Islet precursor cell (in vitro differentiated cells): Measurements from ENCODE around the gene YEATS2.
"Not testable (repeated sequence)": the region's sequence is repeated elsewhere in the genome, so short reads cannot be mapped to it uniquely, and the experiment has no call there.

Source experiments
- DNase-seq: peaks from one replicate; pipeline ENCODE4 v3.0.0-alpha.2; 2018

The YEATS2 gene

DNA sequence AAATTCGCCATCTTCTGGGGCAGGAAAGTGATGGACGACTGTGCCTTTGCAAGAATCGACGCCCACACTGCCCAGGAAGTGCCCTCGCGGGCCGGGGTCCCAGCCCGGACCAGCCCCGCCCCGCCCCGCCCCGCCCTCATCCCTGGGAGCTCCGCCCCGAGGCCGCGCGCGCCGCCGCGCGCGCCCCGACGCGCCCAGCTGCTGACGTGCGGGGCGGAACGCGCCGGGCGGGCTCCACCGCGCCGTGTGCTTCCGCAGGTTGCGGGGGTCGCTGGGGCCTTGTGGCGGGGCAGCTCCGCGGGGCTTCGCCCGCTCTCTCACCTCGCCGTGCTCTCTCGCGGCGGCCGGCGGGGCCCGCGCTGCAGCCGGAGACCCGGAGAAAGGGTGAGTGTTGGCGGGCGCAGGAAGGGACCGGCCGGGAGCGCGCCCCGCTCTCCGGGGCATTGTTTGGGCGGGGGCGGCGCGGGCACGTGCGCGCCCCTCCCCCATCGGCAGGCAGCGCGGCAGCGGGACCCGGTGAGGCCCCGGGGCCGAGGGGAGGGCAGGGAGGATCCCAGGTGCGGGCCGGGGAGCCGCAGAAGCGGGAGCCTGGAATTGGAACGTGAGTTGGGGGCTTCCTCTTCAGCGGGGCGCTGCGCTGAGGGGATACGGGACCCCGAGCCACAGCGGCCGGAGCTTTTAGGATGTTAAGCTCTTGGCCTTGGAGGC is at the start of gene YEATS2:
Gene YEATS2, plus strand, starts transcription at position 188 of the 708 bp plus-strand sequence. CDS start 17,366 bp downstream, outside the sequence.
- DNase-seq: peak; percentile 83

DNA sequence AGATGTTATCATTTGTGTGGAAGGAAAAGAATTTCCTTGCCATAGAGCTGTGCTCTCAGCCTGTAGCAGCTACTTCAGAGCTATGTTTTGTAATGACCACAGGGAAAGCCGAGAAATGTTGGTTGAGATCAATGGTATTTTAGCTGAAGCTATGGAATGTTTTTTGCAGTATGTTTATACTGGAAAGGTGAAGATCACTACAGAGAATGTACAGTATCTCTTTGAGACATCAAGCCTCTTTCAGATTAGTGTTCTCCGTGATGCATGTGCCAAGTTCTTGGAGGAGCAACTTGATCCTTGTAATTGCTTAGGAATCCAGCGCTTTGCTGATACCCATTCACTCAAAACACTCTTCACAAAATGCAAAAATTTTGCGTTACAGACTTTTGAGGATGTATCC is 47.0 kb upstream of the YEATS2 start:
- no peak for DNase-seq

DNA sequence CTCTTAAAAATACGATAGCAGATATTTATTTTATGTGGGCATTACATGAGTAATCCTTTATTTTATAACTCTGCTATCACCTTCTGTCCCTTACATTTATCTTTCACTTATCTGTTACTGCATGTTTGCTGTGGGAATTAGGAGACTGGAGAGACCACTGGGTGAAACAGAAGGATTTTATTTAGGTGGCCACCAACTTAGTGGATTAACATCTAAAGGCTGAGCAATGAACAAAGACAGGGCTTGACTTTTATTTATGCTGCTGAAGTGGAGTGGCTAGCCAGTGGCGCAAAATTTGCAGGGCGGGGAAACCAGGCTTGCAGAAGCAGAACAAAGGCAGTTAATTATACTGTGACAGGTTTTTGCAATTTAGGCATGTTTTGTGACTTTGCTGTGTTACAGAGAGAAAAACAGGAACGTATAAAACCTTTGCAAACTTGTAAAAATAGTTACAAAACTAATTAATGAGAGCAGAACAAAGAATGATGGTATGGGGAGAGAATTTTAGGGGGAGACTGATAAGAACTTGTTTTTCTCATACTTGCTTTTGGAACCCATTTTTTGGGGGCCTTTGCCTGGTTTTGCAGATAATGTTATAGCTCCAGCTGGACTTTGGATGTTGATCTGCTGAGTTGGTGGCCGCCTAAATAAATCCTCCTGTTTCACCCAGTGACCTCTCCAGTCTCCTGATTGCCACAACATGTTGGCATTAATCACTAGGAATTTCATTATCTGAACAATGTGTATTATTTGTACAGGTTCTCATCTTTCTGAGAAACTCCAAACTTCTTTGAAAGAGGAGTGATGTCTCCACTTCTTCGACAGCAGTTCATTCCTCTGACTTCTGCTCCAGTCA is 44.2 kb upstream of the YEATS2 start:
- no peak for DNase-seq

DNA sequence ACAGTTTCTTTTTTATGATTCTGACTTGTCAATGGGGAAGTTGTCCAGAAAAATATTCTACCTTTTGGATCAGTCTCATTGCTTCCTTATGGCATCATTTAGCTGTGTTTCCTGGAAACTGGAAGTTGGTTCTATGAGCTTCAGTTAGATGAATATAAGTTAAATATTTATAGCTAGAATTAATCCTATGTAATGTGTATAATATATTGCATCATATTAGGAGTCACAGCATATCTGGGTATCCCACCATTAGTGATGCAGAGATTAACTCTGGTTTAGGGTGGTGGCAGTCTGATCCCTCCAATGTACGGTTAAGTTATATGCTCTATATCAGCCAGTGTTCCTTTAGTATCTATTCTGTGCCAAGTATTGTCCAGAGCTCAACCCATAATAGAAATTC is 42.9 kb upstream of the YEATS2 start:
- no peak for DNase-seq

DNA sequence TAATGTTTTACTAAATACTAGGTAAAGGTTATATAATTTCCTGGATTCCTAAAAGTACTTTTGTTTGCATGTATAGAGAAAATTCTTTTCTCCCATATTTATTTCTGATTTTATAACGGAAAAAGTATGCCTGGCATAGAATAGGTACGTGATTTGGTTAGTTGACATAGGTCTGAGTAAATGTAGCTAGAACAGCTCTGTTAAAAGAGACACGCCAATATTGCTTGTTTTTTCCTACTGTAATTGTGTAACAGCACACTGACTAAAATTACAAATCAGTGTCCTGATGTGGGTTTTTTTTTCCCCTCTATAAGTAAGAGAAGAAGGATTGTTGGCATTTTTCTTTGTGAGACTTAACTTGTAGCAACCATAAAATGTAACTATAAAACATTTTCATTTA is 35.5 kb upstream of the YEATS2 start:
- no peak for DNase-seq

DNA sequence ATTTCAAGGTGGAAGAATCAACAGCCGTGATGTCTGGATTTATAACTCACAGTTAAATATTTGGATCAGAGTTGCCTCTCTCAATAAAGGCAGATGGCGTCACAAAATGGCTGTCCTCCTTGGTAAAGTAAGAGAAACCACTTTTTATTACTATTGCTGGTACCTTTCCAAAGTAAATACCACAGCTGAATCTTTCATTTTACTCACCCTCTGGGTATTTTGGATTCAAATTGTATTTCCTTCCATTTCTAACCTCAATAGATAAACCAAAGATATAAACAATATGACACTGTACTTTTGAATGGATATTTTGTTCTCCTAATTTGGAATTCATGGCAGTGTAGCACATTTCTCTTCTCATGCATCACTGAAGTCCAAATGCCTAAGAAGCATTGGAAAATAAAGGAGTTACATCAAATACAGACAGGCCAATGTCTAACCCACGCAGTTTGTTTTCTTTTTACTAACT is 32.6 kb upstream of the YEATS2 start:
- no peak for DNase-seq

DNA sequence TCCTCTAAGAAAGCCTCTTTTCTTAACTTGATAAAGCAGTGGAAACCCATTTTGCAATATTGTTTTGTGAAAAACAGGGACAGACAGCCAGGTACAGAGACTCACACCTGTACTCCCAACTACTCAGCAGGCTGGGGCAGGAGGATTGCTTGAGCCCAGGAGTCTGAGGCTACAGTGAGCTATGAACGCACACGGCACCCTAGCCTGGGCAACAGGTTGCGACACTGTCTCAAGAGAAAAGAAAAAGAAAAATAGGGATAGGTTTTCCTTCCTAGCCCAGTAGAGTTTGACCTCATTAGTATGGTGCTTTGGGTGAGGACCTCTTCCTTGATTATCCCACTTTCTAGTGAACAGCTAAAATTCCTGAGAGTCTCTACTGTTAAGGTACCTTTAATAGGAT is 17.5 kb upstream of the YEATS2 start:
- no peak for DNase-seq

DNA sequence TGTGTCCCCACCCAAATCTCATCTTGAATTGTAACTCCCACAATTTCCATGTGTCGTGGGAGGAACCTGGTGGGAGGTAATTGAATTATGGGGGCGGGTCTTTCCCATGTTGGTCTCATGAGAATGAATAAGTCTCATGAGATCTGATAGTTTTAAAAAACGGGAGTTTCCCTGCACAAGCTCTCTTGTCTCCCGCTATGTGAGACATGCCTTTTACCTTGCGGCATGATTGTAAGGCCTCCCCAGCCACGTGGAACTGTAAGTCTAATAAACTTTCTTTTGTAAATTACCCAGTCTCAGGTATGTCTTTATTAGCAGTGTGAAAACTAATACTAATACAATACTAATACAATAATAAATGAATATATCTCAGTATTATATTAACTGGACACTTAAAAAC is 9.9 kb upstream of the YEATS2 start:
- DNase-seq: no peak

DNA sequence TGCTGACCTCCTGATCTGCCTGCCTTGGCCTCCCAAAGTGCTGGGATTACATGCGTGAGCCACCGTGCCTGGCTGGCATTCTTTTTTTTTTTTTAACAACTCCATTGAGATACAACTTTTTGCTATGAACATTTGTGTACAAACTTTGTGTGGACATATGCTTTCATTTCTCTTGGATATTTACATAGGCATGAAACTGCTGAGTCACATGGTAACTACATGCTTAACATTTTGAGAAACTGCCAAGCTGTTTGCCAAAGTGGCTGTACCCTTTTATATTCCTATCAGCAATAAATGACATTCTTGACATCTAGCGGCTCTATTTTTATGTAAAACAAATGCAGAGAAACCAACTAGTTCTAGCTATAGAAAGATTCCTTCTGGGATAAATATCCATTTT is 8.7 kb upstream of the YEATS2 start:
- no peak for DNase-seq

DNA sequence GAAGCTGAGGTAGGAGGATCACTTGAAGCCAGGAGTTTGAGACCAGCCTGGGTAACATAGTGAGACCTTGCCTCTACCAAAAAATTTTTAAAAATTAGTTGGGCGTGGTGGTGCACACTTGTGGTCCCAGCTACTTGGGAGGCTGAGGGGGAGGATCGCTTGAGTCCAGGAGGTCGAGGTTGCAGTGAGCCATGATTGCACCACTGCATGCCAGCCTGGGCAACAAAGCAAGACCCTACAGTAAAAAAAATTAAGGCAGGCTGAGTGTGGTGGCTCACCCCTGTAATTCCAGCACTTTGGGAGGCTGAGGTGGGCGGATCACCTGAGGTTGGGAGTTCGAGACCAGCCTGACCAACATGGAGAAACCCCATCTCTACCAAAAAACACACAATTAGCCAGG is 8.0 kb upstream of the YEATS2 start:
- not testable (repeated sequence) for DNase-seq

DNA sequence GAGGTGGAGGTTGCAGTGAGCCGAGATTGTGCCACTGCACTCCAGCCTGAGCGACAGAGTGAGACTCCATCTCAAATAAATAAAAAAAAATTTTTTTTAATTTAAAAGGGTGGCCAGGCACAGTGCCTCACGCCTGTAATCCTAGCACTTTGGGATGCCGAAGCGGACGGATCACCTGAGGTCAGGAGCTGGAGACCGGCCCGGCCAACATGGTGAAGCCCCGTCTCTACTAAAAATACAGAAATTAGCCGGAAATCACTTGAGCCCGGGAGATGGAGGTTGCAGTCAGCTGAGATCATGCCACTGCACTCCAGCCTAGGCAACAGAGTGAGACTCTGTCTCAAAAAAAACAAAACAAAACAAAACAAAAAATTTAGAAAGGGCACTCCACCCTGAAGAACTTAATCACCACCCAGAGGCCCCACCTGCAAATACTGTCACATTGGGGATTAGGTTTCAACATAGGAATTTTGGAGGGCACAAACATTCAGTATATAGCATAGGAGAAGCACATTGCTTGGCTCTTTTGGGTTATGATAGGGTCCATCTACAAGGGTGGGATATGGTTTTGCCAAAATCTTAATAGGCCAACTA is 7.1 kb upstream of the YEATS2 start:
- DNase-seq: no peak

DNA sequence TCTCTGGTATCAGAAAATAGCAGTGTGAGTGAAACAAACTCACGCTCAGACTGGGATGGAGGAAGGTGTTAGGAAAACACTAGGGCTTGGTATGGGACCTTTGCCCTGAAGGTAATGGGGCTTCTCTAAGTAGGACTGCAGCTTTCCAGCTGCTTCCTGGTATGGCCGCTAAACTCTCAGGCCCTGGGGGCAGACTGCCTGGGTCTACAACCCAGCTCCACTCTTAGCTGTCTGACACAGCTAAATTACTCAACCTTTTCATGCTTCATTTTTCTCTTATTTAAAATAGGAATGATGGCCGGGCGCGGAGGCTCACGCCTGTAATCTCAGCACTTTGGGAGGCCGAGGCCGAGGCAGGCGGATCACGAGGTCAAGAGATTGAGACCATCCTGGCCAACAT is 5.2 kb upstream of the YEATS2 start:
- peak; percentile 79 for DNase-seq

DNA sequence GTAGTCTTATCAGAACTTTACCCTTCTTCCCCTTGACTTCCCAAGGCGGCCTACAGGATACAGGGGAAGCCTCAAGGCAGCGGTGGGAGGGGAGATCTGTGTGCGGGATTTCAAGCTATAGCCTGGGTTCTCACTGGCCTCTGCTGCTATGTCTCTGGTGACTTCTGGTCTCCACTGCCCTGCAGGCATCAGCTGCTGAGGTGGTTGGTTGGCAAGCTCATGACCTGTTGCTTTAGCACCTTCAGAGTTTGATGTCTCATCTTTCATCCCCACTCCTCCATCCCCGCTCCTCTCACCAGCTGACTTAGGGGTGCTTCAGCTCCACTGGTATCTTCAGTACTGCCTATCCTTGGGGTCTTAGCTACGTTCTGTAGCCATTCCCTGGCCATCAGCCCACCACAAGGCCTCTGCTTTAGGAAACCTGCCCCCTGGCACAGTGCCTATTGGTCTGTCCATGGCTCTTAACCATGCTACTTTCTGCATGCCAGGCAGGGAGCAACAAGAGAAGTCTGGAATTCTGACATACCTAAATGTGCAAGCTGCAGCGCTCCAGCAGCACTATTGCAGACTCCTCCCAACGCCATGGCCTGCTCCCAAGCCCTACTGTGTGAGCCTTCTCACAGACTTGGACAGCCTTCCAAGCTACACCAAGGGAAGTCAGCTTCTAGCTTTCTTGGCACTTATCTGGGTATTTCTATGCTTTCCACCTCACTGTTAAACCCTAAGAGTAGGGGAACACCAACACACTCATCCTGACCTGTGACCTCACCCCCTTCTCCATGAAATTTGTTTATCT is 1.8 kb upstream of the YEATS2 start:
- DNase-seq: no peak

DNA sequence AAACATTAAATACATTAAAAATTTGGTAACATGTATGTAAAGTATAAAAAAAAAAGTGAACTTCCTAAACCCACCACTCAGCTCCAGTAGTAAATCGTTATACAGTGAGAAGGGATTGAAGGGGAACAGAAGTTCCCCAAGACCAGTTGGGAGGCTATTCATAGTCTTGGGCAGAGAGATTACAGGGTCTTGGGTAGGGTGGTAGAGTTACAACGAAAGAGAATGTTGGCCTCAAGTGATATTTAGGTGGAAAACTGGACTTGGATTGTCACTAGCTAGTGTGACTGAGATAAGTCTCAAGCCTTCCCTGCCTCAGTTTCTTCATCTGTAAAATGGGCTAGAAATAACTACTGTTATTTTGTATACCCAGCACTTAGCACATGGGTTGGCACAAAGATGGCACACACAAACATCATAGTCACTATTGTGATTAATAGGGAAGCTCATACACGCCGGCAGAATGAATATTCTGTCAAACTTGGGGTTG is 431 bp upstream of the YEATS2 start:
- DNase-seq: no peak

DNA sequence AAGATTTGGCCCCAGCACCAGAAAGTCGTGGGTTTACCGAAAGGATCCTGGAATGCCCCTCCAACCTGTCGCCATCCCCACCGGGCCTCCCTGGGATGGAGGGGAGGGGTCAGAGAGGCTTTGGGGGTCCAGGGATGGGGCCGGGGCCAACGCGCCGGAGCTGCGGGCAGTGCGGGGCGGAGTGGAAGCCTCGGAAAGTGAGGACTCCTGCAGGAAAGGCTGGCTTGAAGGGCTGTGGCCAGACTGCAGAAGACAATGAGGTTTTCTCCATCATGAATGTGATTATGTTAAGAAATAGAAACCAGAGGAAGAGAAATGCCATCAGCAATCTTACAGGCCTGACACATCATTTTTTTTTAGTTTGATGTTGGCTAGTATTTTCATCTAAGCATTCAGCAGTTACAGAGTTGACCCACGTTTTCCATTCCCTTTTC is 738 bp downstream of the YEATS2 start:
- DNase-seq: peak; percentile 62

DNA sequence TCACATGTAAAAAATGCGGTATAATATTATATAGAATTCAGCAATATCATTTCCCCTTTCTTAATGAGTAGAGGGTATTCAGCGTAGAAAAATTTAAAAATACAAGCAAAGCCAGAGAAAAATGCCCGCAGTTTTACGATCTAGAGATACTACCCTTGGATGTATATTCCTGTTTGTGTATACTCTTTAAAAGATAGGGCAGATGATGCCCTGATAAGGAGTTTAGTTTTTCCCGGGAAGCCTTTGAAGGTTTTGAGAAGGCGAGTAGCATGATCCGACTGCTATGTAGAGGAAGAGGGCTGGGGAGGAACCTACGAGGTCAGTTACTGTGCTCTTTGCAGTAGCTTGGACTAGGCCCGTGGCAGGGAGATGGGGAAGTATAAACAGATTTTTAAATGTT is 1.2 kb downstream of the YEATS2 start:
- no peak for DNase-seq

DNA sequence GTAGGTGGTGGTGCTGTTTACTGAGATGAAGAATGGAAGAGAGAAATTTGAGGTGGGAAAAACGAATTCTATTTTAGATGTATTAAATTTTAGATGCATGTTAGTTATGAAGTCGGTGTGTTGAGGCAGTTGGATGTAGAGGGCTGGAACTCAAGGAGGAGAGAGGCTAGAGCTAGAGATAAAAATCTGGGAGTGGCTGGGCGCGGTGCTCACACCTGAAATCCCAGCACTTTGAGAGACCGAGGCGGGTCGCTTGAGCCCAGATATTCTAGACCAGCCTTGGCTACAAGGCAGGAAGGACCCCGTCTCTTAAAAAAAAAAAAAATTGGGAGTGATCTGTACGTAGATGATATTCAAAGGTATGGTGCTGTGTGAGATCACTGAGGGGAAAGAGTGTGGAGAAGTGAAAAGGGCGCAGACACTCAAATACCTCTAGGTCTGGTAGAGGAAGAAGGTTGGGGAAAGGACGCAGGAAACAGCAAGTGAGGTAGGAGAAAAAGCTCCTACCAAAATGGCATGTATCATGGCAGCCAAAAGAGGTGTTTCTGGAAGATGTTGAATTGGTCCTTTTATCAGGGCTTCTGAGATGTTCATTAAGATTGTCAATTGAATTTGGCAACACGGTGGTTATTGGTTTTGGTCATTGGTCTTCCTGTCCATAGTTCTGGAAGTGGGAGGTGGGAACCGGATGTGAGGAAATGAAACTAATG is 1.8 kb downstream of the YEATS2 start:
- no peak for DNase-seq

DNA sequence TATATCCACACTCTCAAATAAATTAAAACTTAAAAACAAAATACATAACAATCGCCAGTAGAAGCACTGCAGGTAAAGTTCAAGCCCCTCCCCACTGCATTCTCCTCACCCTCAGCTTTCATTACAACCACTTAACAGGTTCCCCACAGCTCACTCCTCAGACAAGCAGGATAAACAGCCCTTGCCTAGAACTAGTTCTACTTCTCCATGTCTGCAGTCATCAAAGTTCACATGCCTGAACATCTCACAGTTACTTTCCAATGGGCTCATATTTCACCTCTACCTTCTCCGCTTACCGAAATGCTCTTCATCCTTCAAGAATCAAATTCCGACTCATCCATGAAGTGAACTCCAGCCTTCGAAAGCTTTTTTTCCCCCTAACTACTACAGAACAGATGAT is 4.1 kb downstream of the YEATS2 start:
- DNase-seq: no peak

DNA sequence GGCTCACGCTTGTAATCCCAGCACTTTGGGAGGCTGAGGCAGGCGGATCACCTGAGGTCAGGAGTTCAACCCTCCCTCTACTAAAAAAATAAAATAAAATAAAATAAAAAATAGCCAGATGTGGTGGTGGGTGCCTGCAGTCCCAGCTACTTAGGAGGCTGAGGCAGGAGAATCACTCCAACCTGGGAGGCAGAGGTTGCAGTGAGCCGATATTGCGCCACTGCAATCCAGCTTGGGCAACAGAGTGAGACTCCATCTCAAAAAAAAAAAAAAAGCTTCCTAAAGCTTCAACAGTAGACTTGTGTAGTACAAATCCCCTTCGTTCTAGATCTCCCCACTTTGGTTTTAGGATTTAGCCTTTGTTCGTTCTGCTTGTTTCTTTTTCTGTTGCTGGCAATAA is 6.3 kb downstream of the YEATS2 start:
- DNase-seq: not testable (repeated sequence)

DNA sequence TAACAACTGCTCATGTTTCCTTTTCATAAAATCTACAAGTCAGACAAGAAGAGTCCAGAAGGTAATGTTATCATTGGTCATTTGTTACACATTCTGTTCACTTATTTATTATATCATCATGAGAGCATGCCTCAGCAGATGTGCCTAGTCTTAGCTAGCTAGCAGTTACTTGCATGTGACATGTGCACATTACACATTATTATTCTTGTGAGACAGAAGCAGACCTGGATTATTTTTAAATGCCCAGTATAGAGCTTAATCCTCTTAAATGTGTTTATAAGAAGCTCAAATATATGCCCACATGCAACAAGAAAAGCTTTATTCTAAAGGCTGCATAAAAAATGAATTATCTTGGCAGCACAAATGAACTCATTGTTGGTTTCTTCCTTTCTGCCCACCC is 12.6 kb downstream of the YEATS2 start:
- DNase-seq: no peak

DNA sequence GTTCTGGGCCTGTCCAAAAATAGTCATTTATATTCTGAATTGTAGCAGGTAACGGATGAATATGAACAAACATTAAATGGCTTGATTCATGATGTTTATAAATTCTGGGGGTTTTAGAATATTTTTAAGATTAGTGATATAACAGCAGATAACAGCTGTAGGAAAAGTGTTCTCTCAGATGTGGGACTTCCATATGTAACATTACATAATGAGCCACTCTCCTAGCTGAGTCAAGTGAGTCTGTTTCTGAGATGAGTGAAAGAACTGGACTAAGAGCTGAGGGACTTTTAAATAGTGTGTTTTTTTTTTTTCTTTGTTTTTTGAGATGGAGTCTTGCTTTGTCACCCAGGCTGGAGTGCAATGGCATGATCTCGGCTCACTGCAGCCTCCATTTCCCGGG is 13.9 kb downstream of the YEATS2 start:
- DNase-seq: no peak

DNA sequence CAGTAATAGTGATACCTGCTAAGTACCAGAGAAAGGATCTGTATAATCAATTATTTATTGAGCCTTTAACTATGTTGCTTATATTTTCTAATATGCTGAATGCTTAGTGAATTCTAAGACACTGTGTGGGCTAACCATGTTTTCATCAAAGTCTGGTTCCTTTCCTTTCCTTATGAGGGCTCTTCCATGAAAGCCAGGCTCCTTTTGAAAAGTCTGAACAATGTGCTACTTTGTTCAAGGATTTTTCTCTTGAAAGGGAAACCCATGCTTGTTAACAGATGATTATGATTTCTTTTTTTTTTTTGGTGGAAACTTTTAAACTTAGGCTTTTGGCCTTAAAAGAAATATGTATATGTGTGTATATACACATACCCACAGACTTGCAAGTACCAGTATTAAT is 17.0 kb downstream of the YEATS2 start:
- no peak for DNase-seq
